HG03571 (cell line): ENCODE measurements around the gene BNIP5.

Source experiments
- ATAC-seq: cut with Tn5 transposase; IDR thresholded peaks from one replicate; pipeline ENCODE4 v1.9.1; 2021; ENCODE audit not compliant: unreplicated experiment

Gene BNIP5

GRCh38 chr6:36336779-36337241, at the start of gene BNIP5:
Gene BNIP5, minus strand, starts transcription at chr6:36336888. Its CDS starts 6,198 bp downstream, at chr6:36330690.
- no peak for ATAC-seq

DNA sequence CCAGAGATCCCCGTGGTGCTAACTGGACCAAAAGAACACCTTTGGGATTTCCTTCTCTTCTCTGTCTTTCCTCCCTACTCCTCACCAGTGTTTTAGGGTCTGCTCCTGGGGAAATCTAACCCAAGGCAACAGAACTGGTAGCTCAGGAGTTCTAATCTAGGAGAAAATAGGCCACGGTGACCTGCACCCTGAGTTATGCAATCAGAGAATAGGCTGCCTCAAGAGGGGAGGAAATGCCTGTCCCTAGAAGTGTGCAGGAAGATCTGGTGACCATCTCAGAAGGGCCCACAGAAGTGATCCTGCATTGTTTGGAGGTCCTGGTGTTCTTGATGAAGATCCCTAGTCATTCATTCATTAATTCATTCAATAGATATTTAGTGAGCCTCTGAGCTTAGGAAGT, 47.4 kb upstream of the BNIP5 start:
- ATAC-seq = no peak

DNA sequence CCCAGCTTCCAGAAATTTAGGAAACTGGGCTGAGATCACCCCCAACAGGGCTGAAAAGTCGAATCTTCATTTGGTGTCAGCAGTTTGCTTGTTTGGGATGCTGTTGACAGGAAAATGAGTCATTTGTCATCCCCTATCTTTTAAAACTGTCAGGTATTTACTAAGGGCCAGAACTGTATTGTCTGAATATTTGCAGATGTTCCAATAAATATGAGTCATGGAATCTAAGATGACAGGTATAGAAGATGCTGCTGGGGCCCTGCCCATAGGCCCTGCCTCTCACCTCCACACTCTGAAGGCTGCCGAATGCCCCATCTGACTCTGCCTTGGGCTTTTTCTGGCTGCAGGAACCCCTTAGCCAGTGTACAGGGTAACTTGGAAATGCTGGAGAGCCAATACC, 46.9 kb upstream of the BNIP5 start:
- no peak for ATAC-seq

- ATAC-seq = no peak
These were observed 46.3 kb upstream of the BNIP5 start for GRCh38 chr6:36382976-36383375.

- ATAC-seq = no peak
These were observed 45.1 kb upstream of the BNIP5 start for GRCh38 chr6:36381502-36382389.

GRCh38 chr6:36380166-36380565, 43.5 kb upstream of the BNIP5 start:
- ATAC-seq = no peak

DNA sequence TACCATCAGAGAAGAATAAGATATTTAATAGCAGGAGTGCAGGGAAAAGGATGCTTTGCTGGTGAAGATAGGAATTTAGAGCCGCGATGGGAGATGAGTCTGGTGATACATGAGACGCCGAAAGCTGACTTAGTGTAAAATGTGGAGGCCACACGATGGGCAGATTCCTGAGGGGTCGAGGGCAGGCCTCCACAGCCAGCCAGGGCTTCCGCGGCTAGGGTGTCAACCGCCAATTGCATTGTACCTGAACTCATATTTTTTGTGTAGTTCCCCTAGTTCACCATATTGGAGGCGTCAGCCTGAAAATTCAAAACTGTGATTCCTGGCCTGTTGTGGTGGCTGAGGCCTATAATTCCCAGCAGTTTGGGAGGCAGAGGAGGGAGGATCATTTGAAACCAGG, 42.2 kb upstream of the BNIP5 start:
- no peak for ATAC-seq

- ATAC-seq = no peak
These were observed 41.7 kb upstream of the BNIP5 start for GRCh38 chr6:36378243-36378920.

DNA sequence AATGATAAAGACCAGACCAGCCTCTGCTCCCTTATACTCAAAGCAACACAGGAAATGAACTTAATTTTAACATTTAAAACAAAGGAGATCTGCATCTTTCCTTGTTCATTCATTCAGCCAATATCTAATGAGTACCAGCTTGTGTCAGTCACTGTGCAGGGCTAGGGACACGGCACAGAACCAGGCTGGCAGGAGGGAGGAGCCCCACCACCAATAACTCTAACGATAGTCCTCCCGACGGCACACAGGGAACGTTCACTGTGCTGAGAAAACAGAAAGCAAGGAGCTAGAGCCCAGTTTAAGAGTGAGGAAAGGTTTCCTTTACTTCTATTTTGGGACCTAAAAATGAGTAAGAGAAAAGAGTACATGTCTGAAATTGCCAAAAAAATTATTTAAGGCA, 40.9 kb upstream of the BNIP5 start:
- ATAC-seq = no peak

- no peak for ATAC-seq
These were observed 40.1 kb upstream of the BNIP5 start for GRCh38 chr6:36376742-36377141.

DNA sequence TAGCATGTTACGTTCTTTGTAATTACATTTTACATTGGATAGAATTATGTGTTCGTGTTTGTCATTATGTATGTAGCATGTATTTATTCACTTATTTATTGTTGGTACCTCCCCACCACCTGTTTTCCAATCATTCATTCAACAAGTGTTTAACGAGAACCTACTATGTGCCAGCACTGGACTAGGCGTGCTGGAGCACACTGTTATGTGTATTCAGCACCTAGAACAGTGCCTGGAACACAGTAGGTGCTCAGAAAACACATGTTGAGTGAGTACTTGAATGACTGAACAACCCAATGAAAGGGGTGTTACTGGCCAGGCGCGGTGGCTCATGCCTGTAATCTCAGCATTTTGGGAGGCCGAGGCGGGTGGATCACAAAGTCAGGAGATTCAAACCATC, 39.5 kb upstream of the BNIP5 start:
- no peak for ATAC-seq

DNA sequence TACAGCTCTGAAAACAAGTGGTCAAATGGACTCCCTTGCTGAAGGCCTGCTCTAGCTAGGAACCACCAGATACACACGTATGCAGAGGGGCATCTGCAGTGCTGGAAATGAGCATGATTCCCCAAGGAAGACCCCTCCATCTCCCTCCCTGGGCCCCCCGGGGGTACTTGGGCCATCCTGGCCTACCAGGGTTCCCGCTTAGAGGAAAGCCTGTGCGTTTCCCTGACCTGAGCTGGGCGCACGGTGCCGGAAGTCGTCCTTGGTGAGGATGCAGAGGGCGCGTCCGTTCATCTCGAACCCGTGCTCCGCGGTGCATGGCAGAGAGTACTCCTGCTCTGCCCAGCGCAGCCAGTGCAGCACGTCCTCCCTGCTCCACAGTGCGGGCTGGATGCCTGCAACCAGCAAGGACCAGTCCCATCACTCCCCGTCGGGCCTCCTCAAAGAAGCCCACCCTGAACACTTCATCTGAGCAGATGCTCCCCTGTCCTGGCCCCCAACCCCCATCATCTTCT, 39.0 kb upstream of the BNIP5 start:
- ATAC-seq = no peak

GRCh38 chr6:36374972-36375371, 38.3 kb upstream of the BNIP5 start:
- no peak for ATAC-seq

DNA sequence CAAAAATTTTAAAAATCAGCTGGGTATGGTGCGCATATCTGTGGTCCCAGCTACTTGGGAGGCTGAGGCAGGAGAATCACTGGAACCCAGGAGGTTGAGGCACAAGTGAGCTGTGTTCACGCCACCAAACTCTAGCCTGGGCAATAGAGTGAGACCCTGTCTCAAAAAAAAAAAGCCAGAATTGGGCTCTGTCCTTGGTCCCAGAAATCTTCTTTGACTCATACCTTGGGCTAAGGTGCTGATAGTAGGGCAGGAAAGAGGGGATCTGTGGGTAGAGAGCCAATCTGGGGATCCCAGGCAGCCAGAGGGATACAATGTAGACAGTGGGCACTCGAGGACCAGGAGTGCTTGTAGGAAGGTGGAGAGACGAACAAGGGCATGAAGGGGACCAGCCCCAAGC, 37.5 kb upstream of the BNIP5 start:
- no peak for ATAC-seq

DNA sequence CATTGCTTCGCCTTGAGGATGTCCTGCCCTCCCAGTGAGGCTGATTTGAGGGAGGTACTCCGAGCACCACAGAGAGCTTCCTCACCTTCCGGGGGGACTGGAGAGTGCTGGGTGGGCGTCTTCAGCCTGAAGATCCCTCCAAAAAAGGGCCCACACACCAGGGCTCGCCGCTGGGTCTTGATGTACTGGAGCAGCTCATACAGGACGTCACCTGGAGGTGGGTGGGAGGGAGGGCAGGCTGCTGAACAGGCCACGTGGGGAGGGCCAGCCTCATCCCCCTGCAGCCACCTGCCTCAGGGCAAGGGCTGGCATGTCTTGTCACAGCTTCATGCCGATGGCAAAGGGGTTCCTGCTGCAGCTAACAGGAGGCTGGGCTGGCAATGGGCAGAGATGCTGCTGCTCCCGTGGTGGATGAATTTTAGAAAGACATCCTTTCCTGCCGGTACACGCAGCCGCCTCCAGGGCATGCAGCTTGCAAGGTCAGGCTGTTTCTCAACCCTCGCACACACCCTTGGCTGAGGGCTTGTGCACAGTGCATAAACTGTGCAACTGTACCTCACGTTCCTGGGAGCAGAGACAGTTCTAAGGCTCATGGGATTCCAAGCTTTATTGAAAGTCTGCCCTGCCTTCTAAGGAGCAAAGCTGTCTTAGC, 36.8 kb upstream of the BNIP5 start:
- ATAC-seq = no peak

- no peak for ATAC-seq
These were observed 35.4 kb upstream of the BNIP5 start for GRCh38 chr6:36372088-36372487.

- no peak for ATAC-seq
These were observed 34.5 kb upstream of the BNIP5 start for GRCh38 chr6:36371211-36371610.

DNA sequence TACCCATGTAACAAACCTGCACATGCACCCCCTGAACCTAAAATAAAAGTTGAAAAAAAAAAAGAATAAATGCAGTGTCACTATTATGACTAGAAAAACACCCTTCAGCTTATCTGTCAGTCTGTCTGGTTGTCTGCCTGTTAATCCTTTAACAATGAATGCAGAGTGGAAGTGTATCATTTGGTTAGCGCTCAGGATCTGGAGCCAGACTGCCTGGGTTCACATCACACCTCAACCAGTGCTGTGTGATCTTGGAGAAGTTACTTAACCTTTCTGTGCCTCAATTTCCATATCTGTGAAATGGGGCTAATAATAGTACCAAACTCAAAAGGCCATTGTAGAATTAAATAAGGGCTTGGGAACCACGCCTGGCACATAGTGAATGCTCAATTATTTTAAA, 34.0 kb upstream of the BNIP5 start:
- ATAC-seq = no peak

DNA sequence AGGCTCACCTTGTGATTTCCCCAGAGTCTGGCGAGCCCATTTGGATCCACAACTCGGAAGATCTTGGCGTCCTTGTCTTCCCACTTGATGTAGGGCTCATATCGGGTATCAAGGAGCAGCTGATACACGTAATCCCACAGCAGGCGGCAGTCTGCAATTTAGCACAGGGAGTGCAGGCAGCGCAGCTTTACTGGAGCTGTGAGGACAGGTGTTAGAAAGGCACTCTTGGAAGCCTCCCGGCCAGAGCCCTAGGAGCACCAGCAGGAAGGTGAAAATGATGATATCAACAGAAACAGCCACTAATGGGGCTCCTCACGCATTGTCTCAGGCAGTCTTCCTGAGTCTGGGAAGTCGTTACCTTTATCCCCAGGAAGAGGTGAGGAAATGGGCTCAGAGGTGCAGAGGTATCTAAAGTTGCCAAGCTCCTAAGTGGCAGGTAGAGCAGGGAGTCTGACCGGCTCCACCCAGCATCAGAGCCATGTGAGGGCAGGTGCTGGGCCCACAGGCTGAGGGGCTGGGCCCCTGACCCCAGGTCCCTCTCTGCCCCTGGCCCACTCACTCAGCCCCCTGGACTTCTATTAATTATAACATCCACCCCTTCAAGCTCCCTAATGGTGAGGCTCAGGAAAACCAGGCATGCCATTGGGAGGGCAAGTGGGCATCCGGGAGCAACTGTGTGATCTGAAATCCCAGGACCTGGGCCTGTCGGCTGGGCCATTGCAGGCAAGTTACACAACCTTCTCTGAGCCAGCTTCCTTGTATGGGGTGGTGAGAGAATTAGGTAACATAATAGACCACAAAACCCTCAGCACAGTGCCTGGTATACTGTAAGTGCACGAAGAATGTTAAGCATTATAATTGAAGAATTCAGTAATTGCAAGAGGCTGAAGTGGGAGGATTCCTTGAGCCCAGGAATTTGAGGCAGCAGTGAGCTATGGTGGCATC, 32.5 kb upstream of the BNIP5 start:
- no peak for ATAC-seq

- no peak for ATAC-seq
These were observed 31.7 kb upstream of the BNIP5 start for GRCh38 chr6:36368421-36368820.
